ENCODE results near the gene STARD13. TPM values are rescaled to one million over a fixed set of nuclear protein-coding genes. Genes with fewer than 3 reads are reported as not detected.

Gene STARD13
- total and polyA plus RNA-seq, 12 donors = 7.1 to 38.3 (median 27.8) TPM

- H3K4me3 ChIP-seq = no peak overlapping the region
- peaks cover 0 to 38% (median 30%) of the 10 kb centered on the region in 9 donors for H3K4me1 ChIP-seq
- no peaks in the 10 kb centered on the region for H3K9me3 ChIP-seq
- WGBS, 2 donors = 96 to 100% methylated on average over 3 of the region's 3 CpGs
- no peak overlapping the region for H3K27ac ChIP-seq
- no peaks in the 10 kb centered on the region for H3K27me3 ChIP-seq
- ATAC-seq (no peak), DNase-seq (no peak)
- no peak for TF ChIP-seq CTCF (IDR thresholded peaks at IDR 0.05)
- peaks cover 0 to 13% (median 2%) of the 10 kb centered on the region in 9 donors for H3K36me3 ChIP-seq
- intact Hi-C loops (cut with DNase I) = no loop called here
Observed at GRCh38 chr13:33147832-33148231, 137.7 kb downstream of the STARD13 start.

GRCh38 chr13:33146843-33147611, 138.5 kb downstream of the STARD13 start:
- intact Hi-C loops (cut with DNase I) = no loop called here
- DNase-seq (no peak), ATAC-seq (no peak)
- no peak overlapping the region for H3K4me3 ChIP-seq
- H3K4me1 ChIP-seq = peaks cover 0 to 36% (median 33%) of the 10 kb centered on the region in 9 donors
- H3K27ac ChIP-seq = no peak overlapping the region
- H3K27me3 ChIP-seq = no peaks in the 10 kb centered on the region
- no peak for TF ChIP-seq CTCF (IDR thresholded peaks at IDR 0.05)
- peaks cover 0 to 15% (median 8%) of the 10 kb centered on the region in 9 donors for H3K36me3 ChIP-seq
- no peaks in the 10 kb centered on the region for H3K9me3 ChIP-seq
- WGBS, 2 donors = 91 to 93% methylated on average over 4 of the region's 4 CpGs

GRCh38 chr13:33145667-33146066, 139.9 kb downstream of the STARD13 start:
- Histone ChIP-seq H3K27me3 (no peaks in the 10 kb centered on the region), H3K27ac (peak overlapping the region in 4 of 10 donors; percentile 8 to 47 (median 19)), H3K4me3 (no peak overlapping the region), H3K4me1 (peaks cover 0 to 32% (median 26%) of the 10 kb centered on the region in 9 donors), H3K36me3 (peaks cover 0 to 29% (median 18%) of the 10 kb centered on the region in 9 donors), H3K9me3 (no peaks in the 10 kb centered on the region)
- ATAC-seq (peak in 5 of 8 donors; percentile 47 to 64 (median 60)), DNase-seq (no peak)
- intact Hi-C loops (cut with DNase I) = no loop called here
- no peak for TF ChIP-seq CTCF (IDR thresholded peaks at IDR 0.05)
- 85 to 86% methylated on average over 4 of the region's 4 CpGs for WGBS, 2 donors

- H3K9me3 ChIP-seq = no peaks in the 10 kb centered on the region
- H3K4me1 ChIP-seq = peaks cover 3 to 40% (median 31%) of the 10 kb centered on the region in 9 donors
- no peak for TF ChIP-seq CTCF (IDR thresholded peaks at IDR 0.05)
- no peak overlapping the region for H3K27ac ChIP-seq
- WGBS, 2 donors = 92 to 93% methylated on average over 7 of the region's 7 CpGs
- intact Hi-C loops (cut with DNase I) = no loop called here
- no peaks in the 10 kb centered on the region for H3K27me3 ChIP-seq
- peaks cover 0 to 40% (median 18%) of the 10 kb centered on the region in 9 donors for H3K36me3 ChIP-seq
- H3K4me3 ChIP-seq = no peak overlapping the region
- ATAC-seq = no peak
- DNase-seq = no peak
Observed at GRCh38 chr13:33144358-33144784, 141.2 kb downstream of the STARD13 start.
